Measurements from ENCODE around the gene TSSK2. TPM values are rescaled to one million over a fixed set of nuclear protein-coding genes. Genes with fewer than 3 reads are reported as not detected.
"Not testable (repeated sequence)": the region's sequence is repeated elsewhere in the genome, so short reads cannot be mapped to it uniquely, and the experiment has no call there.

TSSK2 gene
- not detected in 2 replicates for total RNA-seq

DNA sequence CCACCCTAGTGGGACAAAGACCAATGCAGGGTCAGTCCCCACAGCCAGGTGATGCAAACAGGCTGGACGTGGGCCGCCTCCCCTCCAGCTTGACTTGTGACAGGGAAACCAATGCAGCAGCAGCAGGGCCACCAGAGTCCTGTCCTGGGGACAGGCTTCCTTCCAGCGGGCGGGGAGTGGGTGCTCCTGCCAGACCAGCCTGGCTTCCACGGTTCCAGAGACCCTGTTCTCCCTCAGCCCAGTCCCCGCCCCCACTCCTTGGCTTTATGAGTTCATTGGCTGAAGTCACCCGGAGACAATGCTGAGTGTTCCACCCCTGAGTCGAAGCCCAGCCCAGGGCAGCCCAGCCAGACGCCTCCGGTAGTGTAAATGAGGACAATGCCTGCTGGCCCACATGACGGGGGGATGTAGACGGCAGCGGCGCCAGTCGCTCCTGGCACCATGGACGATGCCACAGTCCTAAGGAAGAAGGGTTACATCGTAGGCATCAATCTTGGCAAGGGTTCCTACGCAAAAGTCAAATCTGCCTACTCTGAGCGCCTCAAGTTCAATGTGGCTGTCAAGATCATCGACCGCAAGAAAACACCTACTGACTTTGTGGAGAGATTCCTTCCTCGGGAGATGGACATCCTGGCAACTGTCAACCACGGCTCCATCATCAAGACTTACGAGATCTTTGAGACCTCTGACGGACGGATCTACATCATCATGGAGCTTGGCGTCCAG is at the start of gene TSSK2:
TSSK2 (plus strand) TSS at position 350 of the 726 bp plus-strand sequence; CDS start at position 442, 92 bp downstream.
- H3K4me3 ChIP-seq (ENCODE audit: insufficient read depth, low read length), result no peak within 1 kb of the TSS
- H3K4me1 ChIP-seq (ENCODE audit: insufficient read depth, low read length), result no peaks in the 10 kb centered on the region
- no peaks in the 10 kb centered on the region for H3K27me3 ChIP-seq (ENCODE audit: insufficient read depth, low read length)
- no peak within 1 kb of the TSS for H3K27ac ChIP-seq (ENCODE audit: low read depth, low read length)
- H3K79me2 ChIP-seq (ENCODE audit: insufficient read depth, low read length), result no peaks in the 10 kb centered on the region
- no peak within 1 kb of the TSS for H3K4me2 ChIP-seq (ENCODE audit: insufficient read depth, low read length)
- H2AFZ ChIP-seq (ENCODE audit: low read length), result no peak within 1 kb of the TSS
- no peaks in the 10 kb centered on the region for H4K20me1 ChIP-seq (ENCODE audit: insufficient read depth, low read length)
- H3K36me3 ChIP-seq (ENCODE audit: insufficient read depth, low read length), result peaks cover 24% of the 10 kb centered on the region
- peak; percentile 82 for DNase-seq (ENCODE audit: insufficient read length, low spot score, missing footprints)
- no peaks in the 10 kb centered on the region for H3K9me3 ChIP-seq (ENCODE audit: low read depth, low read length)
- TF ChIP-seq, protein P1, sequence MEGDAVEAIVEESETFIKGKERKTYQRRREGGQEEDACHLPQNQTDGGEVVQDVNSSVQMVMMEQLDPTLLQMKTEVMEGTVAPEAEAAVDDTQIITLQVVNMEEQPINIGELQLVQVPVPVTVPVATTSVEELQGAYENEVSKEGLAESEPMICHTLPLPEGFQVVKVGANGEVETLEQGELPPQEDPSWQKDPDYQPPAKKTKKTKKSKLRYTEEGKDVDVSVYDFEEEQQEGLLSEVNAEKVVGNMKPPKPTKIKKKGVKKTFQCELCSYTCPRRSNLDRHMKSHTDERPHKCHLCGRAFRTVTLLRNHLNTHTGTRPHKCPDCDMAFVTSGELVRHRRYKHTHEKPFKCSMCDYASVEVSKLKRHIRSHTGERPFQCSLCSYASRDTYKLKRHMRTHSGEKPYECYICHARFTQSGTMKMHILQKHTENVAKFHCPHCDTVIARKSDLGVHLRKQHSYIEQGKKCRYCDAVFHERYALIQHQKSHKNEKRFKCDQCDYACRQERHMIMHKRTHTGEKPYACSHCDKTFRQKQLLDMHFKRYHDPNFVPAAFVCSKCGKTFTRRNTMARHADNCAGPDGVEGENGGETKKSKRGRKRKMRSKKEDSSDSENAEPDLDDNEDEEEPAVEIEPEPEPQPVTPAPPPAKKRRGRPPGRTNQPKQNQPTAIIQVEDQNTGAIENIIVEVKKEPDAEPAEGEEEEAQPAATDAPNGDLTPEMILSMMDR (IDR thresholded peaks at IDR 0.05; ENCODE audit: extremely low read depth, low read depth, low read length), result no peak

DNA sequence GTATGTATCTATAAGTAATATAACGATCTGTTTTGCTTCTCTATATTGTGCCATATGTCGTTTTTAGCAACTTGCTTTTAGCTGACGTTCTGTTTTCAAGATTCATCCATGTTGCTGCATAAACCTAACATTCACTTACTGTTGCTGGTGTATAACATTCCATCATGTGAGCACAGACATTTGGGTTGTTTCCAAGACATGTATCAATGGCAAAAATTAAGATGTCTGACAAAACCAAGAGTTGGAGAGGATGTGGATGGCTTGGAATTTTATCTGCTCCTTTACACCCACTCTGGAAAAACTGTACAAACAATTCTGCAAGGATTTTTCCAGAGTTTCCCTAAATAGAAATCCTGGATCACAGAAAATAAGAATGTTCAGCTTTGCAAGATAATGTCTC is 49.8 kb upstream of the TSSK2 start:
- Histone ChIP-seq H3K4me1 (ENCODE audit: insufficient read depth, low read length) (peaks cover 8% of the 10 kb centered on the region), H3K27ac (ENCODE audit: low read depth, low read length) (no peak overlapping the region), H3K27me3 (ENCODE audit: insufficient read depth, low read length) (no peaks in the 10 kb centered on the region), H3K79me2 (ENCODE audit: insufficient read depth, low read length) (peaks cover under 1% of the 10 kb centered on the region), H3K9me3 (ENCODE audit: low read depth, low read length) (no peaks in the 10 kb centered on the region), H3K36me3 (ENCODE audit: insufficient read depth, low read length) (peaks cover 6% of the 10 kb centered on the region), H3K4me2 (ENCODE audit: insufficient read depth, low read length) (no peak overlapping the region), H4K20me1 (ENCODE audit: insufficient read depth, low read length) (peaks cover 13% of the 10 kb centered on the region), H3K4me3 (ENCODE audit: insufficient read depth, low read length) (no peak overlapping the region), H2AFZ (ENCODE audit: low read length) (no peak overlapping the region)
- TF ChIP-seq, protein P1 (IDR thresholded peaks at IDR 0.05; ENCODE audit: extremely low read depth, low read depth, low read length), result no peak
- no peak for DNase-seq (ENCODE audit: insufficient read length, low spot score, missing footprints)

DNA sequence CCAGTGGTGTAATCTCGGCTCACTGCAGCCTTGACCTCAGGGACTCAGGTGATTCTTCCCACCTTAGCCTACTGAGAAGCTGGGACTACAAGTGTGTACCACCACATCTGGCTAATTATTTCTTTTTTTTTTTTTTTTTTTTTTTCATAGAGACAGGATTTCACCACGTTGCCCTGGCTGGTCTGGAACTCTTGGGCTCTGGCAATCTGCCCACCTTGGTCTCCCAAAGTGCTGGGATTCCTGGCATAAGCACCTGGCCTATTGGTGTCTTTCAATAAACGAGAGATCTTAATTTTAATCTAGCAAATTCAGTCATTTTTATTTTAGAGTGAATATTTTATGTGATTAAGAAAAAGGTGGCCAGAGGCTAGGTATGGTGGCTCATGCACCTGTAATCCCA is 49.0 kb upstream of the TSSK2 start:
- Histone ChIP-seq H2AFZ (ENCODE audit: low read length) (no peak overlapping the region), H3K36me3 (ENCODE audit: insufficient read depth, low read length) (peaks cover 6% of the 10 kb centered on the region), H3K4me3 (ENCODE audit: insufficient read depth, low read length) (no peak overlapping the region), H3K79me2 (ENCODE audit: insufficient read depth, low read length) (peaks cover 4% of the 10 kb centered on the region), H3K4me2 (ENCODE audit: insufficient read depth, low read length) (no peak overlapping the region), H3K27ac (ENCODE audit: low read depth, low read length) (no peak overlapping the region), H3K4me1 (ENCODE audit: insufficient read depth, low read length) (peaks cover 15% of the 10 kb centered on the region), H3K27me3 (ENCODE audit: insufficient read depth, low read length) (no peaks in the 10 kb centered on the region), H3K9me3 (ENCODE audit: low read depth, low read length) (no peaks in the 10 kb centered on the region), H4K20me1 (ENCODE audit: insufficient read depth, low read length) (peaks cover 19% of the 10 kb centered on the region)
- no peak for DNase-seq (ENCODE audit: insufficient read length, low spot score, missing footprints)
- TF ChIP-seq, protein P1 (IDR thresholded peaks at IDR 0.05; ENCODE audit: extremely low read depth, low read depth, low read length), result no peak

DNA sequence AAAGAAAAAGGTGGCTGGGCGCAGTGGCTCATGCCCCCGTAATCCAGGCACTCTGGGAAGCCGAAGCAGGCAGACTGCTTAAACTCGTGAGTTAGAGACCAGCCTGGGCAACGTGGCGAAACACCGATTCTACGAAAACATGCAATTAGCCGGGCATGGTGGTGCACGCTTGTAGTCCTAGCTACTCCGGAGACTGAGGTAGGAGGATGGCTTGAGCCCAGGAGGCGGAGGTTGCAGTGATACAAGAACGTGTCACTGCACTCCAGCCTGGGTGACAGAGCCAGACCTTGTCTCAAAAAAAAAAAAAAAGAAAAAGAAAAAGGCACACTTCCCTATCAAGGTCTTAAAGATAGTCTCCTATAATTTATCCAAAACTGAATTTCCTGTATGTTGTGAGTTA is 48.3 kb upstream of the TSSK2 start:
- Histone ChIP-seq H3K9me3 (ENCODE audit: low read depth, low read length) (no peaks in the 10 kb centered on the region), H2AFZ (ENCODE audit: low read length) (no peak overlapping the region), H3K4me3 (ENCODE audit: insufficient read depth, low read length) (no peak overlapping the region), H4K20me1 (ENCODE audit: insufficient read depth, low read length) (peaks cover 21% of the 10 kb centered on the region), H3K36me3 (ENCODE audit: insufficient read depth, low read length) (peaks cover 6% of the 10 kb centered on the region), H3K27me3 (ENCODE audit: insufficient read depth, low read length) (no peaks in the 10 kb centered on the region), H3K4me2 (ENCODE audit: insufficient read depth, low read length) (no peak overlapping the region), H3K27ac (ENCODE audit: low read depth, low read length) (no peak overlapping the region), H3K79me2 (ENCODE audit: insufficient read depth, low read length) (peaks cover 4% of the 10 kb centered on the region), H3K4me1 (ENCODE audit: insufficient read depth, low read length) (peaks cover 16% of the 10 kb centered on the region)
- DNase-seq (ENCODE audit: insufficient read length, low spot score, missing footprints), result no peak
- TF ChIP-seq, protein P1 (IDR thresholded peaks at IDR 0.05; ENCODE audit: extremely low read depth, low read depth, low read length), result no peak

DNA sequence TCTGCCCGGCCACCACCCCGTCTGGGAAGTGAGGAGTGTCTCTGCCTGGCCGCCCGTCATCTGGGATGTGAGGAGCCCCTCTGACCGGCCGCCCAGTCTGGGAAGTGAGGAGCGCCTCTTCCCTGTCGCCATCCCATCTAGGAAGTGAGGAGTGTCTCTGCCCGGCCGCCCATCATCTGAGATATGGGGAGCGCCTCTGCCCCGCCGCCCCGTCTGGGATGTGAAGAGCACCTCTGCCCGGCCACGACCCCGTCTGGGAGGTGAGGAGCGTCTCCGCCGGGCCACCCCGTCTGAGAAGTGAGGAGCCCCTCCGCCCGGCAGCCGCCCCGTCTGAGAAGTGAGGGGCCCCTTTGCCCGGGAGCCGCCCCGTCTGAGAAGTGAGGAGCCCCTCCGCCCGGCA is 47.0 kb upstream of the TSSK2 start:
- not testable (repeated sequence) for H3K27ac ChIP-seq (ENCODE audit: low read depth, low read length); H2AFZ ChIP-seq (ENCODE audit: low read length); H3K4me2 ChIP-seq (ENCODE audit: insufficient read depth, low read length); DNase-seq (ENCODE audit: insufficient read length, low spot score, missing footprints); H3K4me3 ChIP-seq (ENCODE audit: insufficient read depth, low read length); H3K27me3 ChIP-seq (ENCODE audit: insufficient read depth, low read length); H3K9me3 ChIP-seq (ENCODE audit: low read depth, low read length); H3K79me2 ChIP-seq (ENCODE audit: insufficient read depth, low read length); H3K36me3 ChIP-seq (ENCODE audit: insufficient read depth, low read length)
- H4K20me1 ChIP-seq (ENCODE audit: insufficient read depth, low read length), result peaks cover 34% of the 10 kb centered on the region
- peaks cover 16% of the 10 kb centered on the region for H3K4me1 ChIP-seq (ENCODE audit: insufficient read depth, low read length)

DNA sequence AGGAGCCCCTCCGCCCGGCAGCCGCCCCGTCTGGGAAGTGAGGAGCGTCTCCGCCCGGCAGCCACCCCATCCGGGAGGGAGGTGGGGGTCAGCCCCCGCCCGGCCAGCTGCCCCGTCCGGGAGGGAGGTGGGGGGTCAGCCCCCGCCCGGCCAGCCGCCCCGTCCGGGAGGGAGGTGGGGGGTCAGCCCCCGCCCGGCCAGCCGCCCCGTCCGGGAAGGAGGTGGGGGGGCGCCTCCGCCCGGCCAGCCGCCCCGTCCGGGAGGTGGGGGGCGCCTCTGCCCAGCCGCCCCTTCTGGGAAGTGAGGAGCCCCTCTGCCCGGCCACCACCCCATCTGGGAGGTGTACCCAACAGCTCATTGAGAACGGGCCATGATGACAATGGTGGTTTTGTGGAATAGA is 46.5 kb upstream of the TSSK2 start:
- not testable (repeated sequence) for H2AFZ ChIP-seq (ENCODE audit: low read length); DNase-seq (ENCODE audit: insufficient read length, low spot score, missing footprints); H3K4me2 ChIP-seq (ENCODE audit: insufficient read depth, low read length); H3K4me3 ChIP-seq (ENCODE audit: insufficient read depth, low read length); H3K36me3 ChIP-seq (ENCODE audit: insufficient read depth, low read length); H3K79me2 ChIP-seq (ENCODE audit: insufficient read depth, low read length); H3K27me3 ChIP-seq (ENCODE audit: insufficient read depth, low read length); H3K27ac ChIP-seq (ENCODE audit: low read depth, low read length); H3K9me3 ChIP-seq (ENCODE audit: low read depth, low read length)
- peaks cover 16% of the 10 kb centered on the region for H3K4me1 ChIP-seq (ENCODE audit: insufficient read depth, low read length)
- H4K20me1 ChIP-seq (ENCODE audit: insufficient read depth, low read length), result peaks cover 34% of the 10 kb centered on the region

Data from osteoblast (primary cell).